ENCODE measurements around the gene PARVG. TPM values are rescaled to one million over a fixed set of nuclear protein-coding genes. Genes with fewer than 3 reads are reported as not detected.

Gene PARVG
- total RNA-seq, 1 donor from 2014 or later, result not detected

DNA sequence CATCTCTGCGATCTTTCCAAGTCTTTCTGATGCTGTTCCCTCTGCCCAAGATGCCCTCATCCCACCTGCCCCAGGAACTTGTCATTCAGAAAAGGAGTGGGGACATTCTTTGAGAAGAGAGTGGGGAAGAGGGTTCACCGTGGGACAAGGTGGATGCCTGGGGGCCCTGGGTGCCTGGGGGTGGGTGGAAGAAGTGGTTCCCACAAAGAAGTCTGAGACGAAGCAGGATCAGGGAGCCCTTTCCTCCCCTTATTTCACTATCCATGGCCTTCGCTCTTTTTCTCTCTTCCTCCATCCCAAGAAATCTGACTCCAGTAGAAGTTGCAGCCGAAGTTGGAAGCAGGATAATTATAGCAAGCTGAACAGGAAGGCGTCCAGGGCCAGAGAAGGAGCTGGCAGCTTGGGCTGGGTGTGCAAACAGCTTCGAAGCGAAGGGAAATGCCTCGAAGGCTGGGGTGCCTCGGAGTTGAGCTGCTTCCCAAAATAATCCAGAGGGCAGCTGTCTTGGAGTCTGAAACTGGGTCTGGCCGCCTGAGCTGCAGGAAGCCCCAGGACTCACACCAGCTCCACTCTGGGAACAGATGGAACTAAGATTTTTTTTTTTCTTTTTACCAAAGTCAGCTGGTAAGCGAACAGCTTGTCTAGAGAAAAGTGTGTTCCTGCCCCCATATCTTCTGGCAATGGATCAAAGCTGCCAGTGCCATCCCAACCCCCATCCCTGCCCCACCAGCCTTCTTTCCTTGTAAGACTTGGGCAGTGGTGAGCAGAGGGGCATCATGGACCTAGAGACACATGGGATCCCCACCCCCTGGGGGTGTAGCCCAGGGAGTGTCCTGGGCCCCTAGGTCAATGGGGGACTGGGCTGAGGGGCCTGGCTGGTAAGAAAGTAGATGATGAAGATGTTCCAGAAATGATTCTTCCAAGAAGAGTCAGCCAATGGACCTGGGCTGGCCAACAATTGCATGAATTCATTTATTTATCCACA lies 31.5 kb downstream of the PARVG start:
- DNase-seq, result no peak
- peak overlapping the region; percentile 36 for H3K27ac Mint-ChIP-seq (ENCODE audit: unreplicated experiment)
- H3K36me3 Mint-ChIP-seq (ENCODE audit: unreplicated experiment), result peaks cover 5% of the 10 kb centered on the region
- H3K9me3 Mint-ChIP-seq (ENCODE audit: unreplicated experiment), result peaks cover 3% of the 10 kb centered on the region
- peak overlapping the region; percentile 2 for H3K4me3 Mint-ChIP-seq (ENCODE audit: unreplicated experiment)
- TF ChIP-seq CTCF (IDR thresholded peaks at IDR 0.05; ENCODE audit: partially characterized antibody, unreplicated experiment), result no peak
- H3K4me1 Mint-ChIP-seq (ENCODE audit: low read depth, unreplicated experiment), result peaks cover 20% of the 10 kb centered on the region
- H3K27me3 Mint-ChIP-seq (ENCODE audit: unreplicated experiment), result peaks cover 7% of the 10 kb centered on the region

GRCh38 chr22:44212936-44213335 lies 32.2 kb downstream of the PARVG start:
- no peak for TF ChIP-seq CTCF (IDR thresholded peaks at IDR 0.05; ENCODE audit: partially characterized antibody, unreplicated experiment)
- no peak for DNase-seq
- H3K9me3 Mint-ChIP-seq (ENCODE audit: unreplicated experiment), result peaks cover 3% of the 10 kb centered on the region
- no peak overlapping the region for H3K27ac Mint-ChIP-seq (ENCODE audit: unreplicated experiment)
- peaks cover 6% of the 10 kb centered on the region for H3K27me3 Mint-ChIP-seq (ENCODE audit: unreplicated experiment)
- no peak overlapping the region for H3K4me3 Mint-ChIP-seq (ENCODE audit: unreplicated experiment)
- peaks cover 20% of the 10 kb centered on the region for H3K4me1 Mint-ChIP-seq (ENCODE audit: low read depth, unreplicated experiment)
- H3K36me3 Mint-ChIP-seq (ENCODE audit: unreplicated experiment), result peaks cover 5% of the 10 kb centered on the region

- Mint-ChIP-seq H3K9me3 (ENCODE audit: unreplicated experiment) (peaks cover 3% of the 10 kb centered on the region), H3K4me3 (ENCODE audit: unreplicated experiment) (no peak overlapping the region)
These were observed 32.8 kb downstream of the PARVG start for GRCh38 chr22:44213489-44214043.

GRCh38 chr22:44214187-44214586 lies 33.5 kb downstream of the PARVG start:
- no peak for DNase-seq
- H3K9me3 Mint-ChIP-seq (ENCODE audit: unreplicated experiment), result peaks cover 3% of the 10 kb centered on the region
- H3K36me3 Mint-ChIP-seq (ENCODE audit: unreplicated experiment), result peaks cover 5% of the 10 kb centered on the region
- no peak overlapping the region for H3K27ac Mint-ChIP-seq (ENCODE audit: unreplicated experiment)
- H3K27me3 Mint-ChIP-seq (ENCODE audit: unreplicated experiment), result peaks cover 3% of the 10 kb centered on the region
- peaks cover 20% of the 10 kb centered on the region for H3K4me1 Mint-ChIP-seq (ENCODE audit: low read depth, unreplicated experiment)
- no peak for TF ChIP-seq CTCF (IDR thresholded peaks at IDR 0.05; ENCODE audit: partially characterized antibody, unreplicated experiment)
- H3K4me3 Mint-ChIP-seq (ENCODE audit: unreplicated experiment), result no peak overlapping the region

More at GRCh38 chr22:44213489-44214043, 32.8 kb downstream of the PARVG start:
- no peak for DNase-seq
- Mint-ChIP-seq H3K27me3 (ENCODE audit: unreplicated experiment) (peaks cover 3% of the 10 kb centered on the region), H3K27ac (ENCODE audit: unreplicated experiment) (no peak overlapping the region), H3K4me1 (ENCODE audit: low read depth, unreplicated experiment) (peaks cover 20% of the 10 kb centered on the region), H3K36me3 (ENCODE audit: unreplicated experiment) (peaks cover 5% of the 10 kb centered on the region)
- TF ChIP-seq CTCF (IDR thresholded peaks at IDR 0.05; ENCODE audit: partially characterized antibody, unreplicated experiment), result no peak

DNA sequence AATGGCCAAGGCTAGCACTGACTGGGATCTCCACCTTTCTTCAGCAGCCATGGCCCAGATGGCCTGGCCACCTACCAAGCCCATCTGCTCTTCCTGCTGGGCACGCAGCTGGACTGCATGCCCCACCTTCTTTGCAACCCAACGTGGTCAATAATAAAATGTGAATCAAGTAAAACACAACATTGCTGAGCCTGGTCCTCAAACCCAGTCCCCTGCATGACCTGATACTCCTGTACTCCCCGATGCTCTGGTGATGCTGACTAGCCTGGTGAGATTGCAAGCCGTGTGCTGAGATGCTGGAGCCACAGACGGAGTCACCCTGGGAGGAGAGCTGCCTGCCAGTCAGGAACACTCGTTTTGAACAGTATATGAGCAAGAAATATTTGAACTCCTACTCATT lies 34.0 kb downstream of the PARVG start:
- H3K36me3 Mint-ChIP-seq (ENCODE audit: unreplicated experiment), result peaks cover 1% of the 10 kb centered on the region
- H3K9me3 Mint-ChIP-seq (ENCODE audit: unreplicated experiment), result peaks cover 3% of the 10 kb centered on the region

More for the DNA sequence above, 34.0 kb downstream of the PARVG start:
- no peak for DNase-seq
- H3K4me1 Mint-ChIP-seq (ENCODE audit: low read depth, unreplicated experiment), result peaks cover 20% of the 10 kb centered on the region
- no peak for TF ChIP-seq CTCF (IDR thresholded peaks at IDR 0.05; ENCODE audit: partially characterized antibody, unreplicated experiment)
- peaks cover 3% of the 10 kb centered on the region for H3K27me3 Mint-ChIP-seq (ENCODE audit: unreplicated experiment)
- no peak overlapping the region for H3K4me3 Mint-ChIP-seq (ENCODE audit: unreplicated experiment)
- H3K27ac Mint-ChIP-seq (ENCODE audit: unreplicated experiment), result no peak overlapping the region

Data from glutamatergic neuron (in vitro differentiated cells).